CD4-positive, alpha-beta T cell treated with Interleukin-2 at 100 ng/mL for 4 hours (primary cell): ENCODE measurements around the gene CD2AP.
A peak's percentile ranks its signal among the peaks of the same experiment; 100 is the strongest.
"Not testable (repeated sequence)": the region's sequence is repeated elsewhere in the genome, so short reads cannot be mapped to it uniquely, and the experiment has no call there.

Source experiments
- DNase-seq: peaks from one replicate; pipeline ENCODE4 v3.0.0-alpha.2; 2020; ENCODE audit warnings: low spot score

The CD2AP gene

DNA sequence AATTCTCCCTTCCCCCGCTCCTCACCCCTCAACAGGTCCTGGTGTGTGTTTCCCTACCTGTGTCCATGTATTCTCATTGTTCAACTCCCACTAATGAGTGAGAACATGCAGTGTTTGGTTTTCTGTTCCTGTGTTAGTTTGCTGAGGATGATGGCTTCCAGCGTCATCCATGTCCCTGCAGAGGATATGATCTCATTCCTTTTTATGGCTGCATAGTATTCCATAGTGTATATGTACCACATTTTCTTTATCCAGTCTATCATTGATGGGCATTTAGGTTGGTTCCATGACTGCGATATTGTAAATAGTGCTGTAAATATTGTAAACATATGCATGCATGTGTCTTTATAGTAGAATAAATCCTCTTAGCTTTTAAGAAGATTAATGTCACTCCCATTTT lies 89.0 kb downstream of the CD2AP start:
- not testable (repeated sequence) for DNase-seq

GRCh38 chr6:47567586-47567985 lies 90.0 kb downstream of the CD2AP start:
- no peak for DNase-seq

GRCh38 chr6:47571488-47571887 lies 93.9 kb downstream of the CD2AP start:
- no peak for DNase-seq

DNA sequence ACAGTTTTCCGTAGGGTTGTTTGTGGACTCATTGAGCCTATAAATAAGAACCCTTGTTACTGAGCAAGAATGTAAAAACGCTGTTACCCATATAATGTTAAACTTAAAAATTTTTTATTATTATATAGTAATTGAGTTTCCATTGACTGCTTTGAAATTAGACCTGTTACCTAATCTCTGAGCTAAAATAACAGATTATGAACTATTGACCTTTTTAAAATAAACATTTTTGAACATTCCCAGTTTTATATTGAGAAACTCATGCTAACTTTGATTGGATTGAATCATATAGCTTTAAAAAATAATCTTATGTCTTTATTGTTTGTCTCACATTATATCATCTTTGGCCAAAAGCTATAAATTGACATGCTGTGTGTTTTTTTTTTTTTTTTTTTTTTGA lies 95.5 kb downstream of the CD2AP start:
- no peak for DNase-seq

- no peak for DNase-seq
Measured at GRCh38 chr6:47574789-47575188, 97.2 kb downstream of the CD2AP start.

- DNase-seq: no peak
Measured at GRCh38 chr6:47579040-47579439, 101.5 kb downstream of the CD2AP start.

DNA sequence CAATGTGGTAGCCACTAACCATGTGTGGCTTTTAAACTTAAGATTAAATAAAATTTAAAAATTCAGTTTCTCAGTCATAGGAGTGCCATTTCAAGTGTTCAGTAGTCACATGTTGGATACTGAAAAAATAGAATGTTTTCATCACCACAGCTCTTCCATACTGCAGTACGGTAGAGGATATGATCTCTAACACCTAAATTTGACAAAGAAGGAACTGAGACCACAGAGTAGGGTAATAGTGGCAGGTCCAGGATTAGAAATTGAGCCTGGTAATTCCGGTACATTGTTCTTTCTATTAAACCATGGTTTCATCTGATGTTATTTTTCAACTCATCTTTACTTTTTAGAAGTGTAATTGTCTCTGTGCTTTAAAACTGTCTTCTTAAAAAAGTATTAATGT lies 104.0 kb downstream of the CD2AP start:
- no peak for DNase-seq

GRCh38 chr6:47587493-47587892 lies 109.9 kb downstream of the CD2AP start:
- no peak for DNase-seq

DNA sequence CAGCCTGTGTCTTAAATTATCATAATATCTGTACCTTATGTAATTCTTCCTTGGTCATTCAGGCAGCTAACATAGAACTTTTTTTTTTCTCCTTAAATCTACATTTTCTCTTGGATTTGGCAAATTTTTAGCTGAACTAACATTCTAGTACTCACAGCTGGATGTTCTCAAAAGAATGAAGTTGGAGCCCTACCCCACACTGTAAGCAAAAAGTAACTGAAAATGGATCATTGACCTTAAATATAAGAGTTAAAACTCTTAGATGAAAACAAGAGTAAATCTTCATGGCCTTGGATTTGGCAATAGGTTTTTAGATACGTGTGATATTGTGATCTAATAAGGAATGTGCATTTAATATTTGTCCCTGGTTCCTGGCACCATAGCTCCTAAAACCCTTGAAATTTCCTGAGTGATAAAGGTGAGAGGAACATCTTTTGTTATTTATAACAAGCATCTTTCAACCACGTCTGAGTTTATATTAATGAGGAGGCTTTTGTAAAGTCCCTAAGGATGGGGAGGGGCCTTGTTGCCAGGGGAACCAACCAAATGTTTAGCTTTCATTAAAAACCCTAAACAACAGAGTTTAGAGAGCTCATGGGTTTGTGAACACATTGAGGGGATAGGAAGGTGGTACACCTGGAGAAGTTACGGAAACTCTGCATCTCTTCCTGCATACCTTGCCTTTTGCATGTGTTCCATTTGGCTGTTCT lies 114.7 kb downstream of the CD2AP start:
- DNase-seq: no peak

- no peak for DNase-seq
Measured at GRCh38 chr6:47593979-47594378, 116.4 kb downstream of the CD2AP start.

- no peak for DNase-seq
Measured at GRCh38 chr6:47595785-47596184, 118.2 kb downstream of the CD2AP start.

- DNase-seq: no peak
Measured at GRCh38 chr6:47598367-47598766, 120.8 kb downstream of the CD2AP start.

GRCh38 chr6:47599512-47599911 lies 121.9 kb downstream of the CD2AP start:
- no peak for DNase-seq

- no peak for DNase-seq
Measured at GRCh38 chr6:47603227-47603626, 125.6 kb downstream of the CD2AP start.

GRCh38 chr6:47603995-47604394 lies 126.4 kb downstream of the CD2AP start:
- no peak for DNase-seq

DNA sequence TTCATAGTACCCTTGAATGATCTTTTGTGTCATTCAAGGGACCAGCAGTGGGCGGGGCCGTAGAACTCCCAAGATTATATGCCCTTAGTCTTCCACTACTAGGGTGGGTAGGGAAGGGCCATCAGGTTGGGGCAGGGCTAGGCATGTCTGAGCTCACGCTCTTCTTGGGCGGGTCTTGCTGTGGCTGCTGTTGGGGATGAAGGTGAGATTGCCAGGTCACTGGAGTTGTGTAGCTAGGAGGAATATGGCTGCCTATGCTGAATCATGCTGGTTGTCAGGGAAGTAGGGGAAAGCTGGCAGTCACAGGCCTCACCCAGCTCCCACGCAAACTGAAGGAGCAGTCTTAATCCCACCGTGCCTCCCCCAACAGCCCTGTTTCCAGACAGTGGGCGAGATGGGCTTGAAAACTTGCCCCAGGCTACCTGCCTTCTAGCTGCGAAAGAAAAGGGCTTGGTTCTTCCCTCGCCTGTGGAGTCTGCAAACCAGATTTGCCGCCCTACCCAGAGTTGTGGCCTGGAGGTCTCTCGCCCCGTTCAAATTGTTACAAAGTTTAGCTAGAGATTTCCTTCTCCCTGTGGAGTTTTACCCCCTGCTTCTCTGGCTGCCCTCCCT lies 144.4 kb downstream of the CD2AP start:
- no peak for DNase-seq

- no peak for DNase-seq
Measured at GRCh38 chr6:47626782-47627181, 149.2 kb downstream of the CD2AP start.

DNA sequence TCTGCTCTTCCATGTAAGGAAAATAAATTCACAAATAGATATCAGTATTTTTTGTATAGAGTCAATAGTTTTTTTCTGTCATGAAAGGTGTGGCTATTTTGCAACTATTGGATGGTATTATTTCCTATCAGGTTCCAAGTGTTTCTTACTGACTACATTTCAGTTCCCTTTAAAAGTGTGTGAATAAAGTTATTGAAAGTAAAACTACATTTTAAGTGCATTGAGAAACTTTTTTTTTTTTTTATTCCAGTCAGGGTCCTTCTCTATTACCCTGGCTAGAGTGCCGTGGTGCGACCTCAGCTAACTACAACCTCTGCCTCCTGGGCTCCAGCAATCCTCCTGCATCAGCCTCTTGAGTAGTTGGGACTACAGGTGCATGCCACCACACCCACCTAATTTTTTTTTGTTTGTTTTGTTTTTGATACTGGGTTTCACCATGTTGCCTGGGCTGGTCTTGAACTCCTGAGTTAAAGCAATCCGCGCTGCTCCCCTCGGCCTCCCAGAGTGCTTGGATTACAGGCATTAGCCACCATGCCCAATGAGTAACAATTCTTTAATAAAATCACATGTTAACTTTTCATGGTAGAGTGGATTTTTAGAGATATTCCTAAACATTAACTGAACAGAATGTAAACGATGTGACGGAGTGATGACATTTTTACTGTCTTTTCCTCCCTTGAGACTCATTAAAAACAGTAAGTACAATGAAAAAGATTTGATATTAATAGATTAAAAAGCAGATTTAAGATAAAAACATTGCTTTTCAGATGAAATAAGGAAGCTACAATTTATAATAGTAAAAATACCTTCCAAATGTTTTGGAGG lies 151.1 kb downstream of the CD2AP start:
- no peak for DNase-seq

GRCh38 chr6:47629954-47630353 lies 152.4 kb downstream of the CD2AP start:
- DNase-seq: no peak

DNA sequence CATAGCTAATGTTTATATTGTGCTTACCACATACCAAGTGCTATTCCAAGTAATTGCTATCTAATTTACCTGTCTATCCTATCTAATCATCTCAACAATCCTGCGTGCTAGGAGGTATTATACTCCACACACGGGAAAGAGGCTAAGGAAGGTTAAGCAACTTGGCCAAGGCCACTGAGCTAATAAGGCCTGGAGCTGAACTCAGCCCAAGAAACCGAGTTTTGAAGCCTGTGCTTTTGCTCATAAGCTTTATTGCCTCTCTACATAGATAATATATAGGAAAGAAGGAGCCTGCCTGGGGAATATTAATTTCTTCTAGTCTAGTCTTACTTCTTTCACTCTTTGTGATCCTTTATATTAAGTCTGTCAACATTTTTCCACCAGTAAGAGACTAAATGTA lies 153.0 kb downstream of the CD2AP start:
- no peak for DNase-seq

- DNase-seq: peak; percentile 47
Measured at GRCh38 chr6:47631269-47631772, 153.7 kb downstream of the CD2AP start.

DNA sequence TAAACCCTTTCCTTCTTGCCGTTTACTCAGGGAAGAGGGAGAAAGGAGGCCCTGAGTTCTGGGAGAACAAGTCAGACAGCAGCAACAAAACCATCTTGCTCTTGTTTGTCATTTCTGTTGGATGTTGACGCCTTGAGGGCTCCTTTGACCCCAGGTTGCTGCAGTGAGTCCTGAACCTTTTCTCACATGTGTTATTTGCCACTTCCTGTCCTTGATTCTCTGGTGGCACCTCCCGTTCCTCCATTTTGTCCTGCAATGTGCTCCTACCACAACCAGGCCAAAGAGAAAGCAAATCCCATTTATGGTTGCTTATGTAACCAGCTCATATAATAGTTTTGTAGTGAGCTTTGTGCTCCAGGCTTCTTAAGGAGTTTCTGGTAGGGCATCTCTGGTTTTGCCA lies 154.2 kb downstream of the CD2AP start:
- no peak for DNase-seq

DNA sequence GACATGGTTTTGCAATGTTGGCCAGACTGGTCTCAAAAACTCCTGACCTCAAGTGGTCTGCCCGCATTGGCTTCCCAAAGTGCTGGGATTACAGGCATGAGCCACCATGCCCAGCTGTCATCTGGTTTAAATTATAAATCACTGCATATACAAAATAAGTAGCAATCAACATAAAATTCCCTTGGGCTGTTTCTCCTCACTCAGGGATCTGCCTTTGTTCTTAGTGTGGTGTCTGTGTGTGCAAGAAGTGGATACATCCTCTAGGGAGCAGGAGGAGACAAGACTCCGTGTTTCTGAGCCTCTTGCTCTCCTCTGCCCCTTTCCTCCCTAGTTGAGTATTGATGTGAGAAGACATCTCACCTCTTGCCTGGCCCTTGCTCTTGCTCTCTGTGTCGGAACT lies 155.6 kb downstream of the CD2AP start:
- no peak for DNase-seq
